ENCODE data around the gene RALGAPA2. TPM values are rescaled to one million over a fixed set of nuclear protein-coding genes. Genes with fewer than 3 reads are reported as not detected.

The RALGAPA2 gene
- total and polyA plus RNA-seq, 7 donors: 8.4 to 23.2 (median 18.5) TPM

DNA sequence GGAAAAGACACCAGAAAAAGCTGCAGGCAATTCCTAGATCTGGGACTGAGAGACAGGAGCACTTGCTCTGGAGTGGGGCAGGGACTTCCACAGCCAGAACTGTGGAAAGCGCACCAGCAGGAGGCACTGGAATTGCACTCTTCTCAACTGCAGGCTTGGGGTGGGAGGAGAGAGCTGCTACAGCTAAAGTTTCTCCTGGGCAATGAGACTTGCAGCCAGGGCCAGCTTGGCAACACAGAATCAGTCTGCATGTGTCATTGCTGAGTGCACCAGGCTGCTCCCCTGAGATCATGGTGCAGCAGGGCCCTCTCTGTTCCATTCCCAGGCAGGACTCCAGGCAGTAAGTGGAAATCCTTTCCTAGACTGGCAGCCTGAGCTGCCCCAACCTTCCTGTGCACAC, 198.7 kb downstream of the RALGAPA2 start:
- Histone ChIP-seq H3K27me3 (no peaks in the 10 kb centered on the region), H3K4me1 (no peaks in the 10 kb centered on the region), H3K9me3 (peaks cover 0 to 8% (median 0%) of the 10 kb centered on the region in 4 donors), H3K27ac (no peak overlapping the region), H3K36me3 (peaks cover 3 to 64% (median 11%) of the 10 kb centered on the region in 4 donors), H3K4me3 (no peak overlapping the region)
- DNase-seq: no peak
- intact Hi-C loops (cut with DNase I): no loop called here
- WGBS, 2 donors: 95 to 98% methylated on average over 1 of the region's 1 CpG
- no peak for TF ChIP-seq POLR2AphosphoS5 (IDR thresholded peaks at IDR 0.05)
- TF ChIP-seq, protein P1, sequence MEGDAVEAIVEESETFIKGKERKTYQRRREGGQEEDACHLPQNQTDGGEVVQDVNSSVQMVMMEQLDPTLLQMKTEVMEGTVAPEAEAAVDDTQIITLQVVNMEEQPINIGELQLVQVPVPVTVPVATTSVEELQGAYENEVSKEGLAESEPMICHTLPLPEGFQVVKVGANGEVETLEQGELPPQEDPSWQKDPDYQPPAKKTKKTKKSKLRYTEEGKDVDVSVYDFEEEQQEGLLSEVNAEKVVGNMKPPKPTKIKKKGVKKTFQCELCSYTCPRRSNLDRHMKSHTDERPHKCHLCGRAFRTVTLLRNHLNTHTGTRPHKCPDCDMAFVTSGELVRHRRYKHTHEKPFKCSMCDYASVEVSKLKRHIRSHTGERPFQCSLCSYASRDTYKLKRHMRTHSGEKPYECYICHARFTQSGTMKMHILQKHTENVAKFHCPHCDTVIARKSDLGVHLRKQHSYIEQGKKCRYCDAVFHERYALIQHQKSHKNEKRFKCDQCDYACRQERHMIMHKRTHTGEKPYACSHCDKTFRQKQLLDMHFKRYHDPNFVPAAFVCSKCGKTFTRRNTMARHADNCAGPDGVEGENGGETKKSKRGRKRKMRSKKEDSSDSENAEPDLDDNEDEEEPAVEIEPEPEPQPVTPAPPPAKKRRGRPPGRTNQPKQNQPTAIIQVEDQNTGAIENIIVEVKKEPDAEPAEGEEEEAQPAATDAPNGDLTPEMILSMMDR (IDR thresholded peaks at IDR 0.05): no peak
- no peak for TF ChIP-seq EP300 (IDR thresholded peaks at IDR 0.05)
- no peak for TF ChIP-seq POLR2A (IDR thresholded peaks at IDR 0.05)

DNA sequence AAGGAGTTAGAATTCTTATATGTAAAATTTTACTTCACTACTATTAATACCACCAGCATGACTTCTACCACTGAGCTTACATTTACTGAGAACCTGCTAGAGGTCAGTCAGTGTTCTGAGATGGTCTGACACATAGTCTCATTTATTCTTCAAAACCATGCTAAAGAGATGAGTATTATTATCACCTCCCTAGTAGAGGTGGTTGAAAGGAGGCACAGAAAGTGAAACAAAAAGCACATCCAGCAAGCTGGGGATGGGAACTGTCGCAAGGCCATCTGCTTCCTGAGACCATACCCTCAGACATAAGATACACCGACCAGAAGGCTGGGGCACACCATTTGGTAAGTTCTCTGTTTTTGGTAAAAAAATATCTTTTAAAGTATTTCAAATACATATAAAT, 206.9 kb downstream of the RALGAPA2 start:
- TF ChIP-seq, protein P1 (IDR thresholded peaks at IDR 0.05): no peak
- no peak for TF ChIP-seq POLR2A (IDR thresholded peaks at IDR 0.05)
- Histone ChIP-seq H3K9me3 (no peaks in the 10 kb centered on the region), H3K36me3 (peaks cover 0 to 60% (median 14%) of the 10 kb centered on the region in 4 donors), H3K27me3 (no peaks in the 10 kb centered on the region), H3K4me1 (no peaks in the 10 kb centered on the region), H3K27ac (no peak overlapping the region), H3K4me3 (no peak overlapping the region)
- intact Hi-C loops (cut with DNase I): no loop called here
- DNase-seq: no peak
- 51 to 92% methylated on average over 2 of the region's 2 CpGs for WGBS, 2 donors

DNA sequence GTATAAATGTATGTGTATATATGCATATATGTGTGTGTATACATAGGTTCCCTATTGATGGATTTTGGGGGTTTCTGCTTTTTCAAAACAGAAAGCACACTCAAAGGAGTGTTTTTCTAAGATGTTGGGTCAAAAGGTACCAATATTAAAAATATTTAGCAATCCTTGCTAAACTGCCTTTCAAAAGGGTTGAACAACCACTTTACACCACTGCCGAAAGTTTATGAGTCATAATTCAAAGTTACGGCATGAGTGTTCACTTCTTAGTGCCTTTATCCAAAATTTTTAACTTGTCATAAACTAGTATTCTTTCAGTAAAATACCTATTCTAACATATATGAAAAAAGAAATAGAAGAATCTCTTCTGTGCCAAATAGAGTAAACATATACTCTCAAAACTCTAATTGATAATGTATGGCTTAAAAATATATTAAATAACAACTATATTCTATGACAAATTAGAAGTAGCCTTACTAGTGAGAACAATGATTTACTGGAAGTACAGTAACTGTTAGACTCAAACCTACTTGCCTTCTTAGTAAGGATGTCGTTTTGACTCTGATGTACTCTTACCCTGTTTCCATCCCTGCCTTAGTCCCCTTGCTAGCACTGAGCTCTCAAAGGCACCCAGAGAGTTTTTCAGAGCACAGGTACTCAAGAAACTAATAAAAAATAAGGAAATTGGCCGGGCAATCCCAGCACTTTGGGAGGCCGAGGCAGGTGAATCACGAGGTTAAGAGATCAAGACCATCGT, 208.5 kb downstream of the RALGAPA2 start:
- 89 to 93% methylated on average over 7 of the region's 7 CpGs for WGBS, 2 donors
- H3K9me3 ChIP-seq: no peaks in the 10 kb centered on the region
- H3K27me3 ChIP-seq: no peaks in the 10 kb centered on the region
- H3K27ac ChIP-seq: no peak overlapping the region
- peaks cover 0 to 6% (median 0%) of the 10 kb centered on the region in 4 donors for H3K4me1 ChIP-seq
- H3K36me3 ChIP-seq: peaks cover 0 to 54% (median 14%) of the 10 kb centered on the region in 4 donors
- no peak for DNase-seq
- no peak overlapping the region for H3K4me3 ChIP-seq
- no peak for TF ChIP-seq POLR2A (IDR thresholded peaks at IDR 0.05)
- TF ChIP-seq POLR2AphosphoS5 (IDR thresholded peaks at IDR 0.05): no peak
- TF ChIP-seq, protein P1 (IDR thresholded peaks at IDR 0.05): no peak
- TF ChIP-seq EP300 (IDR thresholded peaks at IDR 0.05): no peak
- intact Hi-C loops (cut with DNase I): no loop called here

DNA sequence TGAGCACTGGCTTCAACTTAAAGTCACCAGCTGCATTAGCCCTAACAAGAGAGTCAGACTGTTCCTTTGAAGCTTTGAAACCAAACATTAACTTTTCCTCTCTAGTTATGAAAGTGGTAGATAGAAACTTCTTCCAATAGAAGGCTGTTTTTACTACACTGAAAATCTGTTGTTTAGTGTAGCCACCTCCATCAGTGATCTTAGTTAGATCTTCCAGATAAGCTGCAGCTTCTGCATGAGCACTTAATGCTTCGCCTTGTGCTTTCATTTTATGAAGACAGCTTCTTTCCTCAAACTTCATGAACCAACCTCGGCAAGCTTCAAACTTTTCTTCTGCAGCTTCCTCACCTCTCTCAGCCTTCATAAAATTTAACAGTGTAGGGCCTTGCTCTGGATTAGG, 211.3 kb downstream of the RALGAPA2 start:
- WGBS, 2 donors: 86 to 88% methylated on average over 2 of the region's 2 CpGs
- Histone ChIP-seq H3K27me3 (no peaks in the 10 kb centered on the region), H3K9me3 (no peaks in the 10 kb centered on the region), H3K4me1 (peaks cover 0 to 15% (median 0%) of the 10 kb centered on the region in 4 donors), H3K36me3 (peaks cover 0 to 51% (median 14%) of the 10 kb centered on the region in 4 donors), H3K27ac (no peak overlapping the region), H3K4me3 (no peak overlapping the region)
- DNase-seq: no peak
- intact Hi-C loops (cut with DNase I): no loop called here
- TF ChIP-seq, protein P1 (IDR thresholded peaks at IDR 0.05): no peak
- TF ChIP-seq POLR2A (IDR thresholded peaks at IDR 0.05) (no peak), EP300 (IDR thresholded peaks at IDR 0.05) (no peak), POLR2AphosphoS5 (IDR thresholded peaks at IDR 0.05) (no peak)
